ENCODE measurements around the gene TRAF3.
"Not testable (repeated sequence)": the region's sequence is repeated elsewhere in the genome, so short reads cannot be mapped to it uniquely, and the experiment has no call there.

The TRAF3 gene

GRCh38 chr14:102866982-102867761 lies 89.9 kb downstream of the TRAF3 start:
- no peak for DNase-seq (ENCODE audit: low read depth)

- no peak for DNase-seq (ENCODE audit: low read depth)
These were observed 90.8 kb downstream of the TRAF3 start for GRCh38 chr14:102867826-102868580.

- DNase-seq (ENCODE audit: low read depth): no peak
These were observed 91.8 kb downstream of the TRAF3 start for GRCh38 chr14:102868956-102869547.

GRCh38 chr14:102870246-102870645 lies 93.0 kb downstream of the TRAF3 start:
- DNase-seq (ENCODE audit: low read depth): no peak

- DNase-seq (ENCODE audit: low read depth): no peak
These were observed 94.0 kb downstream of the TRAF3 start for GRCh38 chr14:102870994-102871831.

- DNase-seq (ENCODE audit: low read depth): no peak
These were observed 94.8 kb downstream of the TRAF3 start for GRCh38 chr14:102872020-102872419.

- no peak for DNase-seq (ENCODE audit: low read depth)
These were observed 95.9 kb downstream of the TRAF3 start for GRCh38 chr14:102873131-102873530.

- no peak for DNase-seq (ENCODE audit: low read depth)
These were observed 96.4 kb downstream of the TRAF3 start for GRCh38 chr14:102873546-102874061.

GRCh38 chr14:102875652-102876051 lies 98.4 kb downstream of the TRAF3 start:
- no peak for DNase-seq (ENCODE audit: low read depth)

- DNase-seq (ENCODE audit: low read depth): not testable (repeated sequence)
These were observed 100.3 kb downstream of the TRAF3 start for GRCh38 chr14:102877511-102877910.

GRCh38 chr14:102878174-102878969 lies 101.1 kb downstream of the TRAF3 start:
- no peak for DNase-seq (ENCODE audit: low read depth)

- DNase-seq (ENCODE audit: low read depth): no peak
These were observed 101.8 kb downstream of the TRAF3 start for GRCh38 chr14:102878970-102879460.

- DNase-seq (ENCODE audit: low read depth): no peak
These were observed 105.1 kb downstream of the TRAF3 start for GRCh38 chr14:102882226-102882906.

- DNase-seq (ENCODE audit: low read depth): no peak
These were observed 105.9 kb downstream of the TRAF3 start for GRCh38 chr14:102883089-102883541.

- DNase-seq (ENCODE audit: low read depth): no peak
These were observed 106.3 kb downstream of the TRAF3 start for GRCh38 chr14:102883554-102883953.

GRCh38 chr14:102885737-102886447 lies 108.6 kb downstream of the TRAF3 start:
- DNase-seq (ENCODE audit: low read depth): no peak

- no peak for DNase-seq (ENCODE audit: low read depth)
These were observed 111.5 kb downstream of the TRAF3 start for GRCh38 chr14:102888748-102889147.

GRCh38 chr14:102889615-102890014 lies 112.4 kb downstream of the TRAF3 start:
- DNase-seq (ENCODE audit: low read depth): no peak

- no peak for DNase-seq (ENCODE audit: low read depth)
These were observed 113.9 kb downstream of the TRAF3 start for GRCh38 chr14:102891111-102891510.
